Subcutaneous abdominal adipose tissue (tissue), 5 donors: ENCODE data around the gene CXCL14.

ENCODE experiments used
- H3K27ac ChIP-seq: one replicate; pipeline ENCODE4 v1.7.0; 2013; ENCODE audit warnings: low read depth, mild to moderate bottlenecking, inconsistent platforms, low read length, moderate library complexity
- H3K27me3 ChIP-seq, 5 donors: one replicate each; pipeline ENCODE4 v1.7.0; 2013; ENCODE audit warnings: low read length in 5 of 5, inconsistent platforms in 1 of 5; ENCODE audit not compliant: control insufficient read depth in 5 of 5, insufficient read depth in 4 of 5
- H3K36me3 ChIP-seq, 5 donors: one replicate each; pipeline ENCODE4 v1.7.0; 2013; ENCODE audit warnings: low read length in 5 of 5; ENCODE audit not compliant: control insufficient read depth in 5 of 5, insufficient read depth in 5 of 5
- H3K4me1 ChIP-seq, 5 donors: one replicate each; pipeline ENCODE4 v1.7.0; 2013; ENCODE audit warnings: low read length in 5 of 5, mild to moderate bottlenecking in 3 of 5, moderate library complexity in 1 of 5; ENCODE audit not compliant: control insufficient read depth in 5 of 5, insufficient read depth in 5 of 5
- H3K4me3 ChIP-seq, 5 donors: one replicate each; pipeline ENCODE4 v1.7.0; 2013; ENCODE audit warnings: low read length in 5 of 5, low read depth in 1 of 5
- H3K9ac ChIP-seq, 5 donors: one replicate each; pipeline ENCODE4 v1.7.0; 2013; ENCODE audit warnings: low read length in 5 of 5, mild to moderate bottlenecking in 4 of 5, moderate library complexity in 3 of 5
- H3K9me3 ChIP-seq, 5 donors: one replicate each; pipeline ENCODE4 v1.7.0; 2013; ENCODE audit warnings: low read length in 5 of 5; ENCODE audit not compliant: control insufficient read depth in 5 of 5
- donor health status: healthy.
- donor health status: healthy.
- donor health status: healthy.
- donor health status: healthy.
- donor health status: healthy.

Gene CXCL14

DNA sequence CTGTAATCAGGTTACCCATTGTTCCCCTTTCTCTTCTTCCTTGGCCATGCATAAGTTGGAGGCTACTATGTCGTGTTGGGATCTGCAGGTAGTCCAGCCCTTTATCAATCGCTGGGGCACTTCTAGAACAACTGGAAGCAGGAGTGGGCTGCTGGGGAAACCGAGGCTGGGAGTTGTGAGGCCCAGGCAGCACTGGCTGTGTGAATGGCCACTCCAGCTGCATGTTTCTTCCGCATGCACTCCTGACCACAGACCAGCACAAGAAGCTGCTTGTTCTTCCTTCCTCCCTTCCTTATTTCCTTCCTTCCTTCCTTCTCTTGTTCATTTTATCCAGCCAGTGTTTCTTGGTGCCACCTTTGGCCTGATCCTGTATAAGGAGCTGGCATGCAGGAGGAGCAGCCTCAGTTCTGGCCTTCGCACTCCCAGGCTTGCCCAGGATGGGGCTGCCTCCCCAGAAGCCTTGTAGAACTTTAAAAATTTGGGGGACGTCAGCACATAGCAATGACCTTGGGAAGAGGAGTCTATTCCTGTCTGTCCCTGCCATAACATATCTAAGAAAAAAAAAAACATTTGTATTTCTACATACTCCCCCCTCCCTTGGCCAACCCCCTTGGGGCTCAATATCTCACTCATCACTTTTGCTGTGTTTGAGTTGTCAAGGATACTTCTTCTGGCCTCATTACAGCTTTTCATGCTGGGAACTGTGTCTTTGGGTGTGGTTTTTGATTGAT is 20.8 kb upstream of the CXCL14 start:
- Histone ChIP-seq H3K27me3 (peaks cover 0 to 2% (median 0%) of the 10 kb centered on the region in 5 donors), H3K36me3 (no peaks in the 10 kb centered on the region), H3K4me3 (no peak overlapping the region), H3K9ac (no peak overlapping the region), H3K9me3 (no peaks in the 10 kb centered on the region), H3K27ac (no peak overlapping the region), H3K4me1 (peaks cover 0 to 8% (median 0%) of the 10 kb centered on the region in 5 donors)

DNA sequence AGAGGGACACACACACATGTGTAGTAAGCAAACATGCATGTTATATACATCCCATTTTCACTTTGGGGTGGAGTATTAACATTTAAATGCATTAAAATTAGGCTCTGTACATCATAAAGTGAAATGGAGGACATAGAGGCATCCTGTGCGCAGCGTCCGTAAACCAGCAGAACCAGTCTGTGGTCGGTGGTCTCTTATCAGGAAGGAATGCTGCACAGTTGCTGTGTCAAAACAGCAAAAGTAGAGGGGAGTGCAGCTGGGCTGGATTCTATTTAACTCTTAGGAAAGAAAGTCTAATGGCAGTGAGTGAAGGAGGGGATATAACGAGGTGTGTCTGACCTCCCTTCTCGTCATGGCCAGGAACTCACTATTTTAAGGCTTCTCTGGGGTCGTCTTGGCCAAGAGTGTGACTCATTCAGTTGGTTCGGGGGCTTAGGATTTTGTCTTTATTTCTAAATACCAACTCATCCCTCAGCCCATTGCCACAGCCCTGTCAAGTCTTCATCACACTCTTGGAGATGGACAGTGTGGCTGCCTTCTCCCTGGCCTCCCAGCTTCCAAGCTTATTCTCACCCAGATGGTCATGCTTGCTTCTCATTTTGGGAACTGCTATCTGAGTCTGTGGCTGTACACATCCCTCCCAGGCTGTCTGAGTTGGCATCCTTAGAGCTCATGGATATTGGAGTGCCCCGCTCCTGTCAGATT is 20.1 kb upstream of the CXCL14 start:
- peaks cover 0 to 8% (median 0%) of the 10 kb centered on the region in 5 donors for H3K4me1 ChIP-seq
- H3K9ac ChIP-seq = no peak overlapping the region
- H3K27ac ChIP-seq = no peak overlapping the region
- H3K27me3 ChIP-seq = peaks cover 0 to 2% (median 0%) of the 10 kb centered on the region in 5 donors
- no peak overlapping the region for H3K4me3 ChIP-seq
- no peaks in the 10 kb centered on the region for H3K36me3 ChIP-seq
- H3K9me3 ChIP-seq = no peaks in the 10 kb centered on the region

DNA sequence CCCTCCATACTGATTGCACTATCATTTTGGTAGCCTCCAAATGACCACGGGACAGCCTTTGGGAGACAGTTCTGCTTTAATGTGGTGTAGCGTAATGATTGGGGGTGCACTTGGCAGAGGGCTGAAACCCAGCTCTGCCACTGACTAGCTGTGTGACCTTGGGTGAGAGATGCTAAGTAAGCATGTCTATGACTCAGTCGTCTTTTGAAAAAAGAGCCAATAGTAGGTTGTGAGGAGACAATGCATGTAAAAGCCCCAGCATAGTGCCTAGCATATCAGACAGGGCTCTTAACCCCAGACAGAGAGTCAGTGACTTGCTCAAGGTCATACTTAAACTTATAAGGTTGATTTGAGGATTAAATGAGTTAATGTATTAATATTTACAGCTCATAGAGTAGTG is 18.0 kb upstream of the CXCL14 start:
- H3K27ac ChIP-seq = no peak overlapping the region
- H3K4me3 ChIP-seq = no peak overlapping the region
- peaks cover 0 to 8% (median 0%) of the 10 kb centered on the region in 5 donors for H3K4me1 ChIP-seq
- H3K36me3 ChIP-seq = no peaks in the 10 kb centered on the region
- H3K9ac ChIP-seq = no peak overlapping the region
- H3K9me3 ChIP-seq = no peaks in the 10 kb centered on the region
- H3K27me3 ChIP-seq = peaks cover 0 to 2% (median 0%) of the 10 kb centered on the region in 5 donors

DNA sequence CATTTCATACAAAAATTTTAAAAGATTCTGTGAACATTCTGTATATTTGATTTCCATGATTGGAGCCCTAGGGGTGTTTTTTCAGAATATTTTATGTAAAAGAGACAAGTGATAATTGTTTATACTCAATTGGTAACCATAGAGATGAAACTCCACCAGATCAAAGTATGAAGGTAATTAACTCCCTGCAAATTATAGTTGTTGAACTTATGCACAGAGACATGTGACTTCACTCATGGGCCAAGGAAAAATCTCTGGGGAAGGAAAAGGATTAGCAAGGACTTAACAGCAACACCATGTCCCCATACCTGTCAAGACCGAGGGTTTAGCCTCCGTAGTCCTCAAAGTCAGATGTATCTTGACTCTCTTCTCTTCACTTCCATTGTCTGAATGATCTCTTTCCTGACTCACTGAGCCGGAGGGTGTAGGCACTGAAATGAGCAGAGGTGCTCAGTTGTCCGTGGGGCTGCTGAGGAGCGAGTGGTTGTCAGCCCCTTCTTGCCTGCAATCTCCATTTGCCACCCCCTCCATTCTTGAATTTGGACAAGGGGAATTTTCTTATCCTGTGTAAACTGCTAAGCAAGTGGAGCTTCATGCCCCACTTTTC is 17.5 kb upstream of the CXCL14 start:
- Histone ChIP-seq H3K4me1 (peaks cover 0 to 8% (median 0%) of the 10 kb centered on the region in 5 donors), H3K4me3 (no peak overlapping the region), H3K27me3 (peaks cover 0 to 5% (median 0%) of the 10 kb centered on the region in 5 donors), H3K9ac (no peak overlapping the region), H3K36me3 (no peaks in the 10 kb centered on the region), H3K27ac (no peak overlapping the region), H3K9me3 (no peaks in the 10 kb centered on the region)

DNA sequence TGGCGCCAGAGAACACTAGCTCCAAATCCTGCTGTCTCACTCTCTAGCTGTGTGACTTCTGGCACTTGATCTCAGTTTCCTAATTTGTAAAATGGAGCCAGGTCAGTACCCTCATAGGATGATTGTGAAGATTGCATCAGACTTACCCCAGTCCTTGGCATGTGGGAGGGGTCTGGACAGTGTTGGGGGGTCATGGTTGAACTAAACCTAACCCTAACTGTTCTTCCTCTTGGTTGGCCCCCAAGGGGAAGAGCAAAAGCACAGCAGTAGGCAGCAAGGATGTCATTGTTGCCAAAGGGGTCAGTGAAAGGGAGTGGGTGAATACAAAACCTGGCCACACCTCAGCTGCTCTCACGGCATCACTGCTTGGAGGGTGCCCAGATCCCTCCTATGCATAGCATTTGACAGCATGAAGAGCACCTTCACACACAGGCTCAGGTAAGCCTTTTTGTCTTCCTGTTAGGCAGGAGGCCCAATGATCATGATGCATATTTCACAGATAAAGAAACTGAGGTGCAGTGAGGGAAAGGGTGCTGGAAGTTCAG is 15.7 kb upstream of the CXCL14 start:
- Histone ChIP-seq H3K4me3 (no peak overlapping the region), H3K36me3 (no peaks in the 10 kb centered on the region), H3K27ac (no peak overlapping the region), H3K27me3 (peaks cover 0 to 5% (median 2%) of the 10 kb centered on the region in 5 donors), H3K9ac (no peak overlapping the region), H3K9me3 (no peaks in the 10 kb centered on the region), H3K4me1 (peaks cover 0 to 2% (median 0%) of the 10 kb centered on the region in 5 donors)

DNA sequence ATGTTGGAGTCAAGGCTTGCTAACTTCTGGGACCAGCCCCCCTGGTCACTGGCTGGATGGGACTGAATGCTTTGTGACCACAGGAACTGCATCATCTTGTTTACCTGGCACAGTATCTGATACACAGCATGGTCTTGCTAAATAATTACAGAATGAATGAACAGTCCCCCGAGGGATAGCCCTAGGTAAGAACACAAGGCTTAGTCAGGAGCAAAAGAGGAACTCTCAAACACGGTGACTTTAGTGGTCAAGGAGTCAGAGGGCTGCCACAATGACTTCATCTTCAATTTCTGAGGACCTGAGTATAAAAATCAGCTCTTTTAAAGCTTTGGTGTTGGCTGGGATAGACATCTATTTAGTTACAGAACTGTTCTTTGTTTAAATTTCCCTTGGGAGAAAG is 15.1 kb upstream of the CXCL14 start:
- H3K27me3 ChIP-seq = peaks cover 0 to 5% (median 2%) of the 10 kb centered on the region in 5 donors
- H3K9me3 ChIP-seq = no peaks in the 10 kb centered on the region
- no peak overlapping the region for H3K9ac ChIP-seq
- no peaks in the 10 kb centered on the region for H3K36me3 ChIP-seq
- H3K4me3 ChIP-seq = no peak overlapping the region
- H3K4me1 ChIP-seq = no peaks in the 10 kb centered on the region
- H3K27ac ChIP-seq = no peak overlapping the region

DNA sequence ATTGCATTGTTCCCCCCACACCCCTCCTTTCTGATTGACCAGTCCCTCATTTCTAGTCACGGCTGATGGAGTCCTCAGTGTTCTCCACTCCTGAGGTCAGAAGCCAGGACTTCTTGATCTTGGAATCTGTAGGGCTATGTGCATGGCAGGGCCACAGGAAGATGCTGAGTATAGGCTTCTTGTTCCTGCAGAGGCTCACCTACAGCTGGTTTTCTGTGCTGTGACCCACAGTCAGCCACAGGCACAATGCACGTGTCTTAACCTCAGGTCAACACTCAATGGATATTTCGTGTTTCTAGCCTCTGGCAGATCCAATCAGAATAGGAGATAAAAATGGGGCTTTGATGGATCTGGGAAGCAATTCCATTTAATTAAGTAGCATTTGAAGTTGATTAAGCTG is 14.3 kb upstream of the CXCL14 start:
- no peak overlapping the region for H3K27ac ChIP-seq
- H3K9me3 ChIP-seq = no peaks in the 10 kb centered on the region
- peaks cover 0 to 5% (median 2%) of the 10 kb centered on the region in 5 donors for H3K27me3 ChIP-seq
- no peak overlapping the region for H3K4me3 ChIP-seq
- no peaks in the 10 kb centered on the region for H3K4me1 ChIP-seq
- H3K9ac ChIP-seq = no peak overlapping the region
- no peaks in the 10 kb centered on the region for H3K36me3 ChIP-seq

DNA sequence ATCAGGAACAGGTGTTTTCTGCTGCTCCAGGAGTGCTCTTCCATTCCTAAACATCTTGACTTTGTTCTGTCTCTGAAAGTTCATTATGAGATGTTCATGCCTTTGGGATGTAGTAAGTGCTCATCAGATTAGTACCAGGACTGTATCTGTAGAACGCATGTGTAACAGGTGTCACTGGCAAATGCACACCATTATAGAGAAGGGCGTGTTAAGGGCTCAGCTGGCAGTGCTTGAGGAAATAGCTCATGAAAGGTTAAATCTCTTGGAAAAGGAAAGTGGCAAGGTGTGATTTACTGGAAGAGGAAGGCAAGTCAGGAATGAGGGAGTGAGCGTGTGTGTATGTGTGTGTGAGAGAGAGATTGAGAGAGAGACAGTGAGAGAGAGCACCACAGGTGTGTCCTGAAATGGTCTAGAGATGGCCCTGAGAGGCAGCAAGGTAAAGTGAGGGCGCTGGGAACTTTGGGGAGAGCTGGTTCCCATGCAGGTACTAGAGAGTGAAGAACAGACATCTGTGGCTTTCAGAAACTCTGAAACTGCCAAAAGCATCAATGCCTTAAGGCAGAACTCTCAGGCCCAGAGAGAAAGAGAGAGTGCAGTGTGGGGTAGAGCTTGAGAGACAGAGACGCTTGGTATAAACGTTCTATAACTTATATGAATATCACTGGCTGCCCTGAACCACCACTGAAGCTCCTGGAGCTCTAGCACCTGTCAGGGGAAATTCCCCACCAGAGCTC is 13.7 kb upstream of the CXCL14 start:
- Histone ChIP-seq H3K27ac (no peak overlapping the region), H3K9me3 (no peaks in the 10 kb centered on the region), H3K9ac (no peak overlapping the region), H3K4me3 (no peak overlapping the region), H3K4me1 (no peaks in the 10 kb centered on the region), H3K27me3 (peaks cover 0 to 5% (median 2%) of the 10 kb centered on the region in 5 donors), H3K36me3 (no peaks in the 10 kb centered on the region)

DNA sequence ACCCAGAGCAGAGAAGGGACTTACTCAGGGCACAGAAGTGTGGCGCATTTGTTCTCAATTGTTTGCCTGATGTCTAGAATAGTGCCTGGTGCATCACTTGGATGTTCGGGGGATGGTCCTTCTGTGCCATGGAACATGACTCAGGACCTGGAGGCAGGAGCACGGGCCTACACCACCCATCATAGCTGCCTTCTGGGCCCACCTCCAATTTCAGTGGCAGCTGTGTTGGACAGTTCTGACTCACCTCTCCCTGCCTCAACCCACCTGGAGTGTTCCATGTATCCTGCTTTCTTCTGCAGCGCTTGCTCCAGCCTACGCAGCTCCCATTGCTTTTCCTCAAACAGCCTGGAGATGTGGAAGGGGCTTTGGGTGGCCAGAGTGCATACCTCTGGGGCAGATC is 12.5 kb upstream of the CXCL14 start:
- H3K4me1 ChIP-seq = no peaks in the 10 kb centered on the region
- no peak overlapping the region for H3K27ac ChIP-seq
- H3K36me3 ChIP-seq = no peaks in the 10 kb centered on the region
- H3K9ac ChIP-seq = no peak overlapping the region
- no peaks in the 10 kb centered on the region for H3K9me3 ChIP-seq
- H3K4me3 ChIP-seq = no peak overlapping the region
- H3K27me3 ChIP-seq = peaks cover 0 to 5% (median 0%) of the 10 kb centered on the region in 5 donors
